HG02852 (cell line): ENCODE results near the gene IRS1.

Source experiments
- ATAC-seq: cut with Tn5 transposase; IDR thresholded peaks from one replicate; pipeline ENCODE4 v1.9.1; 2021; ENCODE audit warnings: mild to moderate bottlenecking, moderate library complexity; ENCODE audit not compliant: unreplicated experiment

IRS1 gene

DNA sequence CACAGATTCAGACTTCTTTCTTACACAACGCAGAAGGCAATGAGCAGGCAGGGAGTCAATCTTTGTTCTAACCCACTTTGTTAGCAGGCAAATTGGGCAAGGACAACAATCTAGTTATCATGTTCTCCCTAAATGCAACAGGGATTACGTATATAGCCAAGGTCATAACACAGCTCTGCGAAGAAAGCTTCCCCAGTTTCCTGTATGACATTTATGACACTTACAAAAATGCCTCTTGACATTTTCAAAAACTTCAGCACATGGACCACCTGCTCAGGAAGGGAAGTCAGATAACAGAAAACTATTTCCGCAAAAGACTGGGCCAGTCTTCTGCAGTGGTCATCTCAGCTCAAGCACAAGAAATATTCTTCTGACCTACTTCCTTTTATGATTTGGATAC is 106.1 kb downstream of the IRS1 start:
- ATAC-seq, result no peak

DNA sequence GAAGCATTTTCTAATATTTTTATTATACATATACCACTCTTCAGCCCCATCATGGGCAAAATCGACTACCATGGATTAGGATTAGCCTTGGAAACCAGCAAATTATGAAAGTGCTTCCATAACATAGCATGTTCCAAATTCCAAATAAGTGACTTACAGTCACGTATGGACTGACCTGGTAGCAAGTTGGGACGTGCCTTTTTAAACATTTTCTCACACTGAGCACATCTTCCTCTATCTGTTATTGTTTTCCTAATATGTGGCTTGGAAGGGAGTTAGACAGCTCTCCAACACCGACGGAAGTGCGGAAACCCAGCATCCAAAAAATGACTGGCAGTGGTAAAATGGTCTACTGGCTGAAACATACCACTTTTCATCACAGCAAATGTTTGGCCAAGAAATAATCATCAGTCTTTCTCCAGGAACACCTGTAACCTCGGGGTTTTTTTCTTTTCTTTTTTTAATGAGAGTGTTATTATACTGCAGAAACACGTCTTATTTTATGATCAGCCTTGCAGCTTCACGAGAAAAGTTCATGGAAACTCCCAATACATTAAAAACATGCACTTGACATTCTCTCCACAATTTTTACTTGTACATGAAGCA is 107.0 kb downstream of the IRS1 start:
- ATAC-seq, result no peak

DNA sequence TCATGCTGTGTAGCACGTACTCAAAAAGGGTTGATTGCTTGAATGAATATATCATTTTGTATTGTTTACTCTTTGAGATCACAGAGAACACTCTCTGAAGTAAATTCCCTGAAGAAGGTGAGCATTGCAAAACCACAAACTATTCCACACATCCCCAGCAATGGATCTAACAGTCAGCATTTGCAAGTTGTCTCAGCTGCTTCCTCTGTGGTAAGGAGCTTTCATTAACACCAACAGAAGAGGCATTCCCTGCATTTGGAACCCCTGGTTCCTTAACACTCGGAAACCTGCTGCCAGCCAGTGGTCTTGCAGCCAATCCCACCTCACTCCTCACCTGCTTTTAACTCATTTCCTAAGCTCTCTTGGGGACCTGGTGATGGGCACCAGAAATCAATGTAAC is 108.4 kb downstream of the IRS1 start:
- no peak for ATAC-seq

DNA sequence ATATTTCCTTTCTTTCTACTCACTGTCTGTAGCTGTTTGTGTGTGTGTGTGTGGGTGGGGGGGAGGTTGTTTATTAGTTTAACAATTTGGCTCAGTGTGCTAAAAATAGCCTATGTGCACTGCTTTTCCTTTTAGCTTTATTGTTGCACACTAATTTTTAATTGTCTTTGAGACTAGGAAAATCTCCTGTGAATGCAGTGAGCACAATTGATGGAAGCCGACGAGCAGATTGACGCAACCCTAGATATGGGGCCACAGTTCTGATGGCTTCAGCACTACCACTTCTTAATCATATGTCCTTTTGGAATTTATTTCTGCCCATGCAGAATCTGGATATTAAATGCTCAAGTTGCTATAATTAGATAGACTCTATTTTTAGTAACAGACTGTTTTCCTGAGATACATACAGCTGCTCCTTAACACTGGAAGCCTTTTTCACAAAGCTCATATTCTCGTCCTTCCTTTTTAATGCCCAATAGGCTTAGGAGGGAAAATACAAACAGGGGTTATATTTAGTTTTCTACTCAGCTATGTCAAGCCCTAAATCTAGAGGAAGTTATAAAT is 109.1 kb downstream of the IRS1 start:
- ATAC-seq, result no peak

DNA sequence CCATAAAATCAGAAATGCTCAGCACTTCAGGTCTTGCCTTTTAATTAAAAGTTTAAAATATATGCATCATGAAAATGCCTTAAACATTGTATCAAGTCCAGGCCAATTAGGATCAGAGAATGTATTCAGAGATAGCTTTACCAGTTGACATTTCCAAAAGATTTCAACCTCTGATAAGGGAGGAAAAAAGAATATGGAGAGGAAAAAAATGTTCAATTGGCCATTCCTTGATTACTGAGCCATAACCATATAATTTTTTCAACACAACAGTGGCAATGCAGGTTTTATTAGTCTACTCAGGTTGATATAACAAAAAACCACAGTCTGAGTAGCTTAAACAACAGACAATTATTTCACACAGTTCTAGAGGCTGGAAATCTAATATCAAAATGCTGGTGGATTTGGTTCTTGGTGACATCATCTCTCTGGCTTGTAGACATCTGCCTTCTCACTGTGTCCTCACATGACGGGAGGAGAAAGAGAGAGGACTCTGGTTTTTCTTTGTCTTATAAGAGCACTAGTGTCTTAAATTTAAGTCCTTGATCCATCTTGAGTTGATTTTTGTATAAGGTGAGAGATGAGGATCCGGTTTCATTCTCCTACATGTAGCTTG is 111.9 kb downstream of the IRS1 start:
- no peak for ATAC-seq

DNA sequence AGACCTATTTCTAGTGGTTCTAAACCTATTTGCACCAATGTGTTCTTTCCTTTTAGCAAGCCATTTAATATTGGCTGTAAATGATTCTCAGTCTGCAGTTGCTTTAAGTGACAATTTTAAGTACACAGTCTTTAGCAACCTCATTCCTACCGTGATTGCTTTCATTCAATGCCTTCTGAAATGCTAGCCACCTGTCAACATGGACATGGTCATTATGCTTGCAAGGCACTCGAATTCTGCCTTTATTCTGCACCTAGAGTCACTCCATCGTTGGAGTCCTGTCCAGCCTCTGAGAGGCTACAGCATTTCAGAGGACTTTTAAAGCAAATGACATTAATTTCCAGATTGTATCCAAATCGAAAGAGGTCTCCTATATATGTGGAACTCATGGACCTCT is 115.1 kb downstream of the IRS1 start:
- no peak for ATAC-seq

DNA sequence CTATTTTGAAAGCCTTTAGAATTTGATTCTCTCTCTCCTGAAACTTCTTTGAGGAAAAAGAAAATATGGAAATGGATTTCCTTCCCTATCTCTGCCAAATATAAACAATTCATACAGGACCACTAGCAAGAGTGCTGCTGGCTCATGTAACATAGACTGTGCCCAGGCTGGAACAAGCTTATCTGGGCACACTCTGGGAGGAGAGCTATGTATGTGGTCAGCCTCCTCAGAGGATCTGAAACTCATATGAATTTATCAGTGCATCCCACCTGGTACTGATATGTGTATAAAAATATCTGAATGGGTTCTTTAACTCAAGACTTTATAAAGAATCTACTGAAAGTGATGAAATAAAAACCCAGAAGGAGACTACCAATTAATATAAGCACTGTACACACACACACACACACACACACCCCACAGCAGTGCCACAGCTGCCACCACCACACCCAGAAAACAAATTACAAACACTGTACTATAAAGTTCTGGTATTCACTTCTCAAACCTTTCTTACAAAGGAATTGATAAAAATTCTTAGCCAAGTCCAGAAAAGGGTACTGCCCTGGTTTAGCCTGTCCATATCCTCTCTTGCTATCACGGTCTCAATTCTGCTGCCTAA is 115.6 kb downstream of the IRS1 start:
- ATAC-seq, result no peak

DNA sequence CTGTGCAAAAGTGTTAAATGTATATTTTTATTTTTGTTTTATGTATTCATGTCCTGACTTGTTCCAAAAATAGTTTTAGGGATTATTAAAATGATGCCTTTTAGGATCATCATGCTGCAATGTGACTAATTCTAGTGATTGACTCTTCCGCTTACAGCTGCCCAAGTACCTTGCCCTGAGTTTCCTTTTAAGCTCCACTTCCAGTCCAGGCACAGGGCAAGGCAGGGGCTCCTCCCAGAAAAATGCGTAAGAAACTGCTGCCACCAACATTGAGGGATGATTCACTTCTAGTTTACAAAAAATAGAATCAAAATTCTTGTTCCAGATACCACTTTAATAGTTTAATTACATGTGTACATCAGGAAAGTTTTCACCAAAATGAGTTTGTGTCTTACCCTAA is 116.4 kb downstream of the IRS1 start:
- ATAC-seq, result no peak
